Measurements from ENCODE around the gene CD8B. TPM values are rescaled to one million over a fixed set of nuclear protein-coding genes. Genes with fewer than 3 reads are reported as not detected.

The CD8B gene
- total RNA-seq, 1 experiment from 2014 or later: 9.1 TPM

- intact Hi-C loops (cut with micrococcal nuclease; ENCODE audit: unreplicated experiment): loop anchor here (10.0 kb wide), 1 partner anchor 388 kb away; no protein-coding TSS in a partner anchor
- H3K4me1 ChIP-seq: no peaks in the 10 kb centered on the region
- POLR2A ChIA-PET: no interaction called here
Measured at GRCh38 chr2:86782748-86783147, 78.9 kb downstream of the CD8B start.

GRCh38 chr2:86781363-86781762 lies 80.3 kb downstream of the CD8B start:
- Histone ChIP-seq H3K36me3 (ENCODE audit: control insufficient read depth, insufficient read depth, low read length) (no peaks in the 10 kb centered on the region), H3K9me3 (no peaks in the 10 kb centered on the region), H3K4me3 (ENCODE audit: low read depth, low read length) (no peak overlapping the region), H3K4me1 (no peaks in the 10 kb centered on the region), H3K27me3 (replicated peaks; ENCODE audit: control insufficient read depth, insufficient read depth, low read length) (no peaks in the 10 kb centered on the region)
- no peaks in the 10 kb centered on the region for H3K36me3 Mint-ChIP-seq (ENCODE audit: insufficient read depth, unreplicated experiment)
- H3K4me3 Mint-ChIP-seq (ENCODE audit: unreplicated experiment): no peak overlapping the region
- CTCF ChIA-PET: no interaction called here
- no peak for DNase-seq
- no peaks in the 10 kb centered on the region for H3K27me3 Mint-ChIP-seq (ENCODE audit: insufficient read depth, unreplicated experiment)
- intact Hi-C loops (cut with micrococcal nuclease; ENCODE audit: unreplicated experiment): loop anchor here (10.0 kb wide), 1 partner anchor 387 kb away; no protein-coding TSS in a partner anchor
- BruUV-seq (replicated peaks): no TSS peak
- POLR2A ChIA-PET: no interaction called here
- TF ChIP-seq CTCF (IDR thresholded peaks at IDR 0.05; ENCODE audit: insufficient read depth in 1 of 2, low read depth in 1 of 2, low read length in 1 of 2, severe bottlenecking in 1 of 2, unreplicated experiment in 1 of 2): no peak
- H3K9me3 Mint-ChIP-seq (ENCODE audit: unreplicated experiment): no peaks in the 10 kb centered on the region
- no peak overlapping the region for H3K27ac Mint-ChIP-seq (ENCODE audit: unreplicated experiment)
- H3K4me1 Mint-ChIP-seq (ENCODE audit: low read depth, unreplicated experiment): no peaks in the 10 kb centered on the region

More at GRCh38 chr2:86782748-86783147, 78.9 kb downstream of the CD8B start:
- no TSS peak for BruUV-seq (replicated peaks)
- TF ChIP-seq CTCF (IDR thresholded peaks at IDR 0.05; ENCODE audit: insufficient read depth in 1 of 2, low read depth in 1 of 2, low read length in 1 of 2, severe bottlenecking in 1 of 2, unreplicated experiment in 1 of 2): no peak
- DNase-seq: no peak
- no peaks in the 10 kb centered on the region for H3K27me3 ChIP-seq (replicated peaks; ENCODE audit: control insufficient read depth, insufficient read depth, low read length)
- no peaks in the 10 kb centered on the region for H3K27me3 Mint-ChIP-seq (ENCODE audit: insufficient read depth, unreplicated experiment)
- no peak overlapping the region for H3K27ac Mint-ChIP-seq (ENCODE audit: unreplicated experiment)
- no peaks in the 10 kb centered on the region for H3K9me3 Mint-ChIP-seq (ENCODE audit: unreplicated experiment)
- H3K4me3 ChIP-seq (ENCODE audit: low read depth, low read length): no peak overlapping the region
- H3K4me3 Mint-ChIP-seq (ENCODE audit: unreplicated experiment): no peak overlapping the region
- CTCF ChIA-PET: interaction anchor here (0.5 kb wide), 1 partner anchor 15 kb away, joined by 3 read pairs; no protein-coding TSS in a partner anchor
- H3K4me1 Mint-ChIP-seq (ENCODE audit: low read depth, unreplicated experiment): no peaks in the 10 kb centered on the region
- H3K9me3 ChIP-seq: no peaks in the 10 kb centered on the region
- H3K36me3 Mint-ChIP-seq (ENCODE audit: insufficient read depth, unreplicated experiment): no peaks in the 10 kb centered on the region
- no peaks in the 10 kb centered on the region for H3K36me3 ChIP-seq (ENCODE audit: control insufficient read depth, insufficient read depth, low read length)

GRCh38 chr2:86779971-86780370 lies 81.7 kb downstream of the CD8B start:
- intact Hi-C loops (cut with micrococcal nuclease; ENCODE audit: unreplicated experiment): loop anchor here (10.0 kb wide), 1 partner anchor 385 kb away; no protein-coding TSS in a partner anchor
- no peaks in the 10 kb centered on the region for H3K9me3 ChIP-seq
- H3K9me3 Mint-ChIP-seq (ENCODE audit: unreplicated experiment): no peaks in the 10 kb centered on the region
- TF ChIP-seq CTCF (IDR thresholded peaks at IDR 0.05; ENCODE audit: insufficient read depth in 1 of 2, low read depth in 1 of 2, low read length in 1 of 2, severe bottlenecking in 1 of 2, unreplicated experiment in 1 of 2): no peak
- peaks cover 8% of the 10 kb centered on the region for H3K36me3 Mint-ChIP-seq (ENCODE audit: insufficient read depth, unreplicated experiment)
- H3K4me1 ChIP-seq: no peaks in the 10 kb centered on the region
- ChIA-PET POLR2A (no interaction called here), CTCF (no interaction called here)
- H3K4me3 Mint-ChIP-seq (ENCODE audit: unreplicated experiment): no peak overlapping the region
- H3K27ac Mint-ChIP-seq (ENCODE audit: unreplicated experiment): no peak overlapping the region
- no peaks in the 10 kb centered on the region for H3K27me3 ChIP-seq (replicated peaks; ENCODE audit: control insufficient read depth, insufficient read depth, low read length)
- H3K27me3 Mint-ChIP-seq (ENCODE audit: insufficient read depth, unreplicated experiment): no peaks in the 10 kb centered on the region
- no peak overlapping the region for H3K4me3 ChIP-seq (ENCODE audit: low read depth, low read length)
- no peaks in the 10 kb centered on the region for H3K4me1 Mint-ChIP-seq (ENCODE audit: low read depth, unreplicated experiment)
- no peaks in the 10 kb centered on the region for H3K36me3 ChIP-seq (ENCODE audit: control insufficient read depth, insufficient read depth, low read length)
- BruUV-seq (replicated peaks): no TSS peak
- no peak for DNase-seq

All from Caco-2 (cell line).